GM21526 (cell line): Measurements from ENCODE around the gene KCNJ6.
A peak's percentile ranks its signal among the peaks of the same experiment; 100 is the strongest.
"Not testable (repeated sequence)": the region's sequence is repeated elsewhere in the genome, so short reads cannot be mapped to it uniquely, and the experiment has no call there.

Experiments used
- ATAC-seq: cut with Tn5 transposase; IDR thresholded peaks from one replicate; pipeline ENCODE4 v1.9.1; 2021; ENCODE audit warnings: moderate library complexity; ENCODE audit not compliant: unreplicated experiment, low FRiP score

KCNJ6 gene

GRCh38 chr21:37748351-37748750, 167.9 kb downstream of the KCNJ6 start:
- ATAC-seq = no peak

GRCh38 chr21:37746849-37747248, 169.4 kb downstream of the KCNJ6 start:
- ATAC-seq = no peak

- ATAC-seq = no peak
Measured at GRCh38 chr21:37744551-37744950, 171.7 kb downstream of the KCNJ6 start.

GRCh38 chr21:37742532-37742931, 173.7 kb downstream of the KCNJ6 start:
- ATAC-seq = no peak

- ATAC-seq = no peak
Measured at GRCh38 chr21:37742115-37742514, 174.1 kb downstream of the KCNJ6 start.

- ATAC-seq = no peak
Measured at GRCh38 chr21:37737996-37738395, 178.3 kb downstream of the KCNJ6 start.

GRCh38 chr21:37737507-37737906, 178.8 kb downstream of the KCNJ6 start:
- no peak for ATAC-seq

- no peak for ATAC-seq
Measured at GRCh38 chr21:37734846-37735245, 181.4 kb downstream of the KCNJ6 start.

GRCh38 chr21:37732927-37733326, 183.3 kb downstream of the KCNJ6 start:
- ATAC-seq = no peak

- ATAC-seq = no peak
Measured at GRCh38 chr21:37724201-37724600, 192.1 kb downstream of the KCNJ6 start.

- no peak for ATAC-seq
Measured at GRCh38 chr21:37717534-37717933, 198.7 kb downstream of the KCNJ6 start.

- ATAC-seq = not testable (repeated sequence)
Measured at GRCh38 chr21:37712569-37712934, 203.7 kb downstream of the KCNJ6 start.

GRCh38 chr21:37711836-37712568, 204.3 kb downstream of the KCNJ6 start:
- peak; percentile 75 for ATAC-seq

- no peak for ATAC-seq
Measured at GRCh38 chr21:37711286-37711829, 204.9 kb downstream of the KCNJ6 start.

GRCh38 chr21:37710546-37711285, 205.5 kb downstream of the KCNJ6 start:
- no peak for ATAC-seq

- ATAC-seq = no peak
Measured at GRCh38 chr21:37704751-37705150, 211.5 kb downstream of the KCNJ6 start.

- no peak for ATAC-seq
Measured at GRCh38 chr21:37702241-37702640, 214.0 kb downstream of the KCNJ6 start.

GRCh38 chr21:37700641-37701202, 215.5 kb downstream of the KCNJ6 start:
- ATAC-seq = peak; percentile 98

GRCh38 chr21:37699024-37699775, 217.1 kb downstream of the KCNJ6 start:
- no peak for ATAC-seq

- ATAC-seq = no peak
Measured at GRCh38 chr21:37696936-37697335, 219.3 kb downstream of the KCNJ6 start.

- ATAC-seq = no peak
Measured at GRCh38 chr21:37695111-37695510, 221.1 kb downstream of the KCNJ6 start.
